Measurements from ENCODE around the gene GRID1.
"Not testable (repeated sequence)": the region's sequence is repeated elsewhere in the genome, so short reads cannot be mapped to it uniquely, and the experiment has no call there.

The GRID1 gene

DNA sequence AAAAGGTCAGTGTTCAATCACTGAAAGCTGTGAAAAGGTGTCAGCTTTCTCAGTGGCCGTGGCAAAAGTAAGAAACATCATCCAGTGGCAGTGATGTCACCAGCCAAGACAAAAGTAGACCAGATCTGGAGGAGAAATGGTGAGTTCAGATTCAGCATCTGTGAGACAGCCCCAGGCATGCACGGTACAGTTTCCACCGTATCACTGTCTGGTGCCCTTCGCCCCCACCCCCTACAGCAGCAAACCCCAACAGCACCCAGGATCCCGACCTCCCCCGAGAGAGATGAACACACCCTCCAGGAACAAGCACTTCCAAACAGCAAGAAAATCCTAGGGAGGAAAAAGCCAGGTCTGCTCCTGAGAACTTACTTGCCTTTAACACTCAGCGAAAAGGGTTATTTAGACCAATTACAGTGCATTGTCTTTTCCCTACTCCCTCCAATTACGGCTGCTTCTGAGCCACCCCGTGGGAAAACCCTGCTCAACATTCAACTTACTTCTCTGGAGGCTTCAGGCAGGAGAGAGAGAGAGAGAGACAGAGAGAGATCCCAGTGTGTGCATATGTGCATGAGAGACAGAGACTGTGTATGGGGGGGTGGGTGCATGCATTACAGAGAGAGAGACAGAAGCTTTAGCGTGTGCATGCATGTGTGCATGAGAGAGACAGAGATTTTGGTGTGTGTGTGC, 189.6 kb downstream of the GRID1 start:
- H3K18ac ChIP-seq (ENCODE audit: low read depth in 1 of 2, low read length in 2 of 2), result no peak overlapping the region
- no peaks in the 10 kb centered on the region for H3K79me1 ChIP-seq (replicated peaks; ENCODE audit: low read length, poor library complexity, severe bottlenecking)
- no peak for DNase-seq
- H3K4me3 ChIP-seq (ENCODE audit: insufficient read depth in 1 of 2, low read depth in 1 of 2, low read length in 2 of 2), result no peak overlapping the region
- no peak overlapping the region for H3K4ac ChIP-seq (ENCODE audit: low read depth in 1 of 2, low read length in 2 of 2)
- no peak overlapping the region for H3K14ac ChIP-seq (ENCODE audit: low read length in 2 of 2)
- H3K4me1 ChIP-seq (ENCODE audit: control insufficient read depth, insufficient read depth, low read depth, low read length), result no peaks in the 10 kb centered on the region
- no peak overlapping the region for H2AFZ ChIP-seq (ENCODE audit: low read depth, low read length)
- no peaks in the 10 kb centered on the region for H3K9me3 ChIP-seq (ENCODE audit: control insufficient read depth, low read length)
- no peak overlapping the region for H2BK120ac ChIP-seq (ENCODE audit: low read depth, low read length)
- H3K9ac ChIP-seq (ENCODE audit: low read length), result no peak overlapping the region
- H4K91ac ChIP-seq (ENCODE audit: low read length), result no peak overlapping the region
- H2AK5ac ChIP-seq (ENCODE audit: low read length, severe bottlenecking), result no peak overlapping the region
- H2BK5ac ChIP-seq (ENCODE audit: low read depth, low read length, poor library complexity, severe bottlenecking), result no peak overlapping the region
- no peaks in the 10 kb centered on the region for H3K36me3 ChIP-seq (ENCODE audit: control insufficient read depth in 1 of 2, insufficient read depth in 2 of 2, low read depth in 1 of 2, low read length in 2 of 2)
- H3K4me2 ChIP-seq (ENCODE audit: low read length, poor library complexity, severe bottlenecking), result no peak overlapping the region
- H2BK15ac ChIP-seq (ENCODE audit: low read depth, poor library complexity, severe bottlenecking), result no peak overlapping the region
- no peak overlapping the region for H3K27ac ChIP-seq (ENCODE audit: low read length, poor library complexity, severe bottlenecking)
- 68% methylated on average over 10 of the region's 10 CpGs for WGBS
- no peaks in the 10 kb centered on the region for H3K27me3 ChIP-seq (ENCODE audit: control insufficient read depth in 1 of 2, insufficient read depth in 1 of 2, low read length in 2 of 2)
- no peak overlapping the region for H3K23ac ChIP-seq (ENCODE audit: low read length in 2 of 2)
- H2BK12ac ChIP-seq (ENCODE audit: low read length in 2 of 2), result no peak overlapping the region
- no peak overlapping the region for H4K8ac ChIP-seq (ENCODE audit: low read length)

DNA sequence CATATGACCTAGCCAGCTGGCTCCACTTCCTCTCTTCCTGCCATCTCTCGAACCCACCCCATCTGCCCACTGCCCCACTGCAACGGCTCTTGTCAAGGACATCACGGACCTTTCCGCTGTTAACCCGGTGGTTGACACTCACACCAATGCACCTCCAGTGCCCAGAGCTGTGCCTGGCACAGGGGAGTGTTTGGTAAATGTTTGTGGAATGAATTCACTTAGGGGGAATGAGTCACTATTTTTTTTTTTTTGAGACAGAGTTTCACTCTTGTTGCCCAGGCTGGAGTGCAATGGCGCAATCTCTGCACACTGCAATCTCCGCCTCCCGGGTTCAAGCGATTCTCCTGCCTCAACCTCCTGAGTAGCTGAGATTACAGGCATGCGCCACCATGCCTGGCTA, 191.1 kb downstream of the GRID1 start:
- not testable (repeated sequence) for H4K91ac ChIP-seq (ENCODE audit: low read length); H2BK120ac ChIP-seq (ENCODE audit: low read depth, low read length); H2AK5ac ChIP-seq (ENCODE audit: low read length, severe bottlenecking); H3K4me1 ChIP-seq (ENCODE audit: control insufficient read depth, insufficient read depth, low read depth, low read length); H2BK5ac ChIP-seq (ENCODE audit: low read depth, low read length, poor library complexity, severe bottlenecking); H3K4ac ChIP-seq (ENCODE audit: low read depth in 1 of 2, low read length in 2 of 2); H3K27ac ChIP-seq (ENCODE audit: low read length, poor library complexity, severe bottlenecking); H3K4me3 ChIP-seq (ENCODE audit: insufficient read depth in 1 of 2, low read depth in 1 of 2, low read length in 2 of 2); H3K36me3 ChIP-seq (ENCODE audit: control insufficient read depth in 1 of 2, insufficient read depth in 2 of 2, low read depth in 1 of 2, low read length in 2 of 2); DNase-seq; H2BK15ac ChIP-seq (ENCODE audit: low read depth, poor library complexity, severe bottlenecking); H4K8ac ChIP-seq (ENCODE audit: low read length); H3K9ac ChIP-seq (ENCODE audit: low read length); H2BK12ac ChIP-seq (ENCODE audit: low read length in 2 of 2); H2AFZ ChIP-seq (ENCODE audit: low read depth, low read length); H3K23ac ChIP-seq (ENCODE audit: low read length in 2 of 2); H3K4me2 ChIP-seq (ENCODE audit: low read length, poor library complexity, severe bottlenecking); H3K14ac ChIP-seq (ENCODE audit: low read length in 2 of 2); H3K9me3 ChIP-seq (ENCODE audit: control insufficient read depth, low read length); H3K79me1 ChIP-seq (replicated peaks; ENCODE audit: low read length, poor library complexity, severe bottlenecking); H3K27me3 ChIP-seq (ENCODE audit: control insufficient read depth in 1 of 2, insufficient read depth in 1 of 2, low read length in 2 of 2); H3K18ac ChIP-seq (ENCODE audit: low read depth in 1 of 2, low read length in 2 of 2)
- 83% methylated on average over 10 of the region's 10 CpGs for WGBS

DNA sequence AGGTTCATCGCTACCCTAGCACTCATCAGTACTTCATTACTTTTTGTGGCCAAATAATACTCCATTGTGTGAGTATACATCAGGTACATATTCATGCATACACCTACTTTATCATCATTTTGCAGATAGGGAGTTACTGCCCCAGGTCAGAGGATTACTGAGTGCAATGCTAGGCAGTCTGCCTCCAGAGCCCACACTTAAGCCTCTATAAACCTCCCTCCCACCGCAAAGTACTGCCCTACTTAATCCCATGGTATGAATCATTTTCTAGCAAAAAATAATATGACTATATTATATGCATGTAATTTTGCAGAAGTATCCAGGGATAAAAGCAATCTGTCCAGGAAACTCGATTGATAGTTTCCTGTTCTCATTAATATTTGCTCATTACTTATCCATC, 194.3 kb downstream of the GRID1 start:
- no peak overlapping the region for H3K18ac ChIP-seq (ENCODE audit: low read depth in 1 of 2, low read length in 2 of 2)
- no peak overlapping the region for H3K14ac ChIP-seq (ENCODE audit: low read length in 2 of 2)
- H3K36me3 ChIP-seq (ENCODE audit: control insufficient read depth in 1 of 2, insufficient read depth in 2 of 2, low read depth in 1 of 2, low read length in 2 of 2), result no peaks in the 10 kb centered on the region
- no peaks in the 10 kb centered on the region for H3K4me1 ChIP-seq (ENCODE audit: control insufficient read depth, insufficient read depth, low read depth, low read length)
- no peak overlapping the region for H3K4ac ChIP-seq (ENCODE audit: low read depth in 1 of 2, low read length in 2 of 2)
- H2AFZ ChIP-seq (ENCODE audit: low read depth, low read length), result no peak overlapping the region
- H2BK15ac ChIP-seq (ENCODE audit: low read depth, poor library complexity, severe bottlenecking), result no peak overlapping the region
- no peaks in the 10 kb centered on the region for H3K9me3 ChIP-seq (ENCODE audit: control insufficient read depth, low read length)
- no peak overlapping the region for H3K27ac ChIP-seq (ENCODE audit: low read length, poor library complexity, severe bottlenecking)
- no peak overlapping the region for H2AK5ac ChIP-seq (ENCODE audit: low read length, severe bottlenecking)
- H3K4me3 ChIP-seq (ENCODE audit: insufficient read depth in 1 of 2, low read depth in 1 of 2, low read length in 2 of 2), result no peak overlapping the region
- no peak overlapping the region for H3K4me2 ChIP-seq (ENCODE audit: low read length, poor library complexity, severe bottlenecking)
- no peak overlapping the region for H2BK12ac ChIP-seq (ENCODE audit: low read length in 2 of 2)
- no peaks in the 10 kb centered on the region for H3K79me1 ChIP-seq (replicated peaks; ENCODE audit: low read length, poor library complexity, severe bottlenecking)
- H3K9ac ChIP-seq (ENCODE audit: low read length), result no peak overlapping the region
- H3K23ac ChIP-seq (ENCODE audit: low read length in 2 of 2), result no peak overlapping the region
- WGBS, result 63% methylated on average over 2 of the region's 3 CpGs
- H4K91ac ChIP-seq (ENCODE audit: low read length), result no peak overlapping the region
- no peak for DNase-seq
- no peak overlapping the region for H2BK120ac ChIP-seq (ENCODE audit: low read depth, low read length)
- no peaks in the 10 kb centered on the region for H3K27me3 ChIP-seq (ENCODE audit: control insufficient read depth in 1 of 2, insufficient read depth in 1 of 2, low read length in 2 of 2)
- H2BK5ac ChIP-seq (ENCODE audit: low read depth, low read length, poor library complexity, severe bottlenecking), result no peak overlapping the region
- H4K8ac ChIP-seq (ENCODE audit: low read length), result no peak overlapping the region

GRCh38 chr10:86170255-86171108, 196.1 kb downstream of the GRID1 start:
- Histone ChIP-seq H2BK120ac (ENCODE audit: low read depth, low read length) (no peak overlapping the region), H3K4me2 (ENCODE audit: low read length, poor library complexity, severe bottlenecking) (no peak overlapping the region), H3K18ac (ENCODE audit: low read depth in 1 of 2, low read length in 2 of 2) (no peak overlapping the region), H2BK12ac (ENCODE audit: low read length in 2 of 2) (no peak overlapping the region), H2BK15ac (ENCODE audit: low read depth, poor library complexity, severe bottlenecking) (no peak overlapping the region), H3K9me3 (ENCODE audit: control insufficient read depth, low read length) (no peaks in the 10 kb centered on the region), H4K8ac (ENCODE audit: low read length) (no peak overlapping the region), H3K4ac (ENCODE audit: low read depth in 1 of 2, low read length in 2 of 2) (no peak overlapping the region), H3K23ac (ENCODE audit: low read length in 2 of 2) (no peak overlapping the region), H3K4me1 (ENCODE audit: control insufficient read depth, insufficient read depth, low read depth, low read length) (no peaks in the 10 kb centered on the region), H3K36me3 (ENCODE audit: control insufficient read depth in 1 of 2, insufficient read depth in 2 of 2, low read depth in 1 of 2, low read length in 2 of 2) (no peaks in the 10 kb centered on the region), H2BK5ac (ENCODE audit: low read depth, low read length, poor library complexity, severe bottlenecking) (no peak overlapping the region), H3K27ac (ENCODE audit: low read length, poor library complexity, severe bottlenecking) (no peak overlapping the region), H3K27me3 (ENCODE audit: control insufficient read depth in 1 of 2, insufficient read depth in 1 of 2, low read length in 2 of 2) (no peaks in the 10 kb centered on the region), H2AK5ac (ENCODE audit: low read length, severe bottlenecking) (no peak overlapping the region), H3K14ac (ENCODE audit: low read length in 2 of 2) (no peak overlapping the region), H4K91ac (ENCODE audit: low read length) (no peak overlapping the region), H3K9ac (ENCODE audit: low read length) (no peak overlapping the region), H3K79me1 (replicated peaks; ENCODE audit: low read length, poor library complexity, severe bottlenecking) (no peaks in the 10 kb centered on the region), H2AFZ (ENCODE audit: low read depth, low read length) (no peak overlapping the region), H3K4me3 (ENCODE audit: insufficient read depth in 1 of 2, low read depth in 1 of 2, low read length in 2 of 2) (no peak overlapping the region)
- DNase-seq, result no peak
- WGBS, result 83% methylated on average over 15 of the region's 15 CpGs

Measured in mesenchymal stem cell (in vitro differentiated cells and primary cell).